OCI-LY3 (cell line): ENCODE results near the gene TRAPPC2L.

Experiments used
- H2AFZ ChIP-seq: fragments of 200-600, 300-600 bp; shearing (Covaris generic); 2 replicates; pipeline ENCODE4 v1.6.0; 2014; ENCODE audit warnings: antibody characterized with exemption, low read depth, low read length
- H3K27ac ChIP-seq: fragments of 200-600, 300-600 bp; sonication (generic); 2 replicates; pipeline ENCODE4 v1.5.1; 2014; ENCODE audit warnings: mild to moderate bottlenecking, low read length, moderate library complexity, mixed read lengths
- H3K27me3 ChIP-seq: fragments of 200-600, 300-600 bp; sonication (generic); 2 replicates; pipeline ENCODE4 v1.6.1; 2014; ENCODE audit warnings: low read depth, low read length, mixed read lengths
- H3K36me3 ChIP-seq: fragments of 200-600, 300-600 bp; sonication (generic); replicated peaks from 2 replicates; pipeline ENCODE3; 2014; ENCODE audit warnings: low read depth, low read length, mixed read lengths
- H3K4me1 ChIP-seq: fragments of 300-600, 200-600 bp; sonication (generic); 2 replicates; pipeline ENCODE4 v1.6.1; 2014; ENCODE audit warnings: low read length, mixed read lengths
- H3K4me2 ChIP-seq: fragments of 200-600, 300-600 bp; sonication (generic); 2 replicates; pipeline ENCODE4 v1.6.1; 2014; ENCODE audit warnings: low read length, mixed read lengths
- H3K4me3 ChIP-seq: fragments of 300-600, 200-600 bp; sonication (generic); 2 replicates; pipeline ENCODE4 v1.5.1; 2014; ENCODE audit warnings: antibody characterized with exemption, mild to moderate bottlenecking, low read length, moderate library complexity
- H3K79me2 ChIP-seq: fragments of 300-600, 200-600 bp; shearing (Covaris generic); 2 replicates; pipeline ENCODE4 v1.6.1; 2014; ENCODE audit warnings: mild to moderate bottlenecking, low read length, mixed read lengths
- H3K9ac ChIP-seq: fragments of 300-600, 200-600 bp; shearing (Covaris generic); 2 replicates; pipeline ENCODE4 v1.6.0; 2014; ENCODE audit warnings: mild to moderate bottlenecking, low read length, moderate library complexity
- H3K9me3 ChIP-seq: fragments of 200-600, 300-600 bp; shearing (Covaris generic); 2 replicates; pipeline ENCODE4 v1.6.1; 2014; ENCODE audit warnings: low read length, mixed read lengths; ENCODE audit not compliant: insufficient read depth
- H4K20me1 ChIP-seq: fragments of 200-600, 300-600 bp; sonication (generic); 2 replicates; pipeline ENCODE4 v1.6.1; 2016; ENCODE audit warnings: low read length, mixed read lengths; ENCODE audit not compliant: insufficient read depth
- EZH2phosphoT487 ChIP-seq: fragments of 200-600 bp; shearing (Covaris generic); IDR thresholded peaks from 2 replicates; pipeline ENCODE4 v1.6.1; 2018; ENCODE audit warnings: antibody characterized with exemption, mixed run types, low read depth
- TF ChIP-seq, protein P1 (sequence below): fragments of 200-600, 300-600 bp; sonication (generic); IDR thresholded peaks from 2 replicates; pipeline ENCODE4 v1.5.1; 2014; ENCODE audit warnings: antibody characterized with exemption, low read length, low read depth

TRAPPC2L gene

DNA sequence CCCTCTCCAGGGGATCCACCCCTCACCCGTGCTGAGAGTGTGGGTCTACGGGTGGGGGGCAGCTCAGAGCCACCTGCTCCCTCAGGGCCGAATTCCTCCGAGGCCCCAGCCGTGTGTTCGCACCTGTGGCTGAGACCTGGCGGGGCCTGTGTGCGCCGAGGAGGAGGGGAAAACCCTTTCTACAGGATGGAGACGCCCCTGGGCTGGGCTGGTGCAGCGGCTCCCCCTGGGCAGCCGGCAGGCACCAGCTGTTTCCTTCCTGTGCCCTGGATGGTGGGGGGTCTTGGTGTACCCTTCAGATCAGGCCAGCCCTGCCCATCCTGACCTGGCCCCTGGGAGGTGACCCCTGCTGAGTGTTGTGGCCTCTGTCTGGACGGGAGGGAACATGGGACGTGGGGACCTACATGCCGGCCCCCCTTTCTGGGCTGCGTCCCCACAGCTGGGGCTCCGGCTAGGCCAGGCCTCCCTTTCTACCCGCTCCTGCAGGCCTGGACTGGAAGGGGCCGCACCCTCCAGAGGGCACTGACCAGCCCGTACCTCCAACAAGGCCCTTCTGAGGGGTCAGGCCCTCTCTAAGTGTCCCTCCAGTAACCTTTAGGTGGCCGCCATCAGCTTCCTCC lies 37.9 kb downstream of the TRAPPC2L start:
- H3K4me2 ChIP-seq = no peak overlapping the region
- no peaks in the 10 kb centered on the region for H3K9me3 ChIP-seq
- no peaks in the 10 kb centered on the region for H3K4me1 ChIP-seq
- no peak overlapping the region for H3K9ac ChIP-seq
- no peak overlapping the region for H2AFZ ChIP-seq
- H3K79me2 ChIP-seq = no peaks in the 10 kb centered on the region
- H3K36me3 ChIP-seq = peaks cover 20% of the 10 kb centered on the region
- no peak overlapping the region for H3K4me3 ChIP-seq
- peaks cover 5% of the 10 kb centered on the region; the same call in 1 of the 2 replicates for H4K20me1 ChIP-seq
- H3K27me3 ChIP-seq = no peaks in the 10 kb centered on the region
- TF ChIP-seq, protein P1, sequence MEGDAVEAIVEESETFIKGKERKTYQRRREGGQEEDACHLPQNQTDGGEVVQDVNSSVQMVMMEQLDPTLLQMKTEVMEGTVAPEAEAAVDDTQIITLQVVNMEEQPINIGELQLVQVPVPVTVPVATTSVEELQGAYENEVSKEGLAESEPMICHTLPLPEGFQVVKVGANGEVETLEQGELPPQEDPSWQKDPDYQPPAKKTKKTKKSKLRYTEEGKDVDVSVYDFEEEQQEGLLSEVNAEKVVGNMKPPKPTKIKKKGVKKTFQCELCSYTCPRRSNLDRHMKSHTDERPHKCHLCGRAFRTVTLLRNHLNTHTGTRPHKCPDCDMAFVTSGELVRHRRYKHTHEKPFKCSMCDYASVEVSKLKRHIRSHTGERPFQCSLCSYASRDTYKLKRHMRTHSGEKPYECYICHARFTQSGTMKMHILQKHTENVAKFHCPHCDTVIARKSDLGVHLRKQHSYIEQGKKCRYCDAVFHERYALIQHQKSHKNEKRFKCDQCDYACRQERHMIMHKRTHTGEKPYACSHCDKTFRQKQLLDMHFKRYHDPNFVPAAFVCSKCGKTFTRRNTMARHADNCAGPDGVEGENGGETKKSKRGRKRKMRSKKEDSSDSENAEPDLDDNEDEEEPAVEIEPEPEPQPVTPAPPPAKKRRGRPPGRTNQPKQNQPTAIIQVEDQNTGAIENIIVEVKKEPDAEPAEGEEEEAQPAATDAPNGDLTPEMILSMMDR = no peak
- no peak for TF ChIP-seq EZH2phosphoT487
- no peak overlapping the region for H3K27ac ChIP-seq

DNA sequence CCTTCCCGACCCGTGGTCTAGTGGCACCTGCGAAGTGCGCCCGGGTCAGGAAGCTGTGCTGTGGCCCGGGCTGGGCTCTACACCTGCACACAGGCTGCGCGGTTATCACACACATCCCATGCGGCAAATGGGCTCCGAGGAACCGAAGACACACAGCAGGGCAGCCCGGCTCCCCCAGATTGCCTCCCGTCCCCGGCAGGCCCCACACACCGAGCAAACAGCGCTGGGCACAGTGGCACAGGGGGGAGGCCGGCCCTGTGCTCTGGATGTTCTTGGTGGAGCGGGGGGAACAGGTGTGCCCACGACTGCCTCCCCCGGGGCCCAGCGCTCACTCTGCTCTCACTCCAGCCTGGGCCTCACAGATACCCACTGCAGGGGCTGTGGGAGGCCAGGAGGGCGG lies 38.4 kb downstream of the TRAPPC2L start:
- no peak overlapping the region for H3K27ac ChIP-seq
- H3K9me3 ChIP-seq = no peaks in the 10 kb centered on the region
- H3K36me3 ChIP-seq = peaks cover 17% of the 10 kb centered on the region
- H3K9ac ChIP-seq = no peak overlapping the region
- TF ChIP-seq EZH2phosphoT487 = no peak
- TF ChIP-seq, protein P1 = no peak
- no peaks in the 10 kb centered on the region for H3K79me2 ChIP-seq
- no peak overlapping the region for H3K4me2 ChIP-seq
- H3K27me3 ChIP-seq = no peaks in the 10 kb centered on the region
- H3K4me3 ChIP-seq = no peak overlapping the region
- no peaks in the 10 kb centered on the region for H3K4me1 ChIP-seq
- H4K20me1 ChIP-seq = peaks cover 5% of the 10 kb centered on the region; the same call in 1 of the 2 replicates
- no peak overlapping the region for H2AFZ ChIP-seq

DNA sequence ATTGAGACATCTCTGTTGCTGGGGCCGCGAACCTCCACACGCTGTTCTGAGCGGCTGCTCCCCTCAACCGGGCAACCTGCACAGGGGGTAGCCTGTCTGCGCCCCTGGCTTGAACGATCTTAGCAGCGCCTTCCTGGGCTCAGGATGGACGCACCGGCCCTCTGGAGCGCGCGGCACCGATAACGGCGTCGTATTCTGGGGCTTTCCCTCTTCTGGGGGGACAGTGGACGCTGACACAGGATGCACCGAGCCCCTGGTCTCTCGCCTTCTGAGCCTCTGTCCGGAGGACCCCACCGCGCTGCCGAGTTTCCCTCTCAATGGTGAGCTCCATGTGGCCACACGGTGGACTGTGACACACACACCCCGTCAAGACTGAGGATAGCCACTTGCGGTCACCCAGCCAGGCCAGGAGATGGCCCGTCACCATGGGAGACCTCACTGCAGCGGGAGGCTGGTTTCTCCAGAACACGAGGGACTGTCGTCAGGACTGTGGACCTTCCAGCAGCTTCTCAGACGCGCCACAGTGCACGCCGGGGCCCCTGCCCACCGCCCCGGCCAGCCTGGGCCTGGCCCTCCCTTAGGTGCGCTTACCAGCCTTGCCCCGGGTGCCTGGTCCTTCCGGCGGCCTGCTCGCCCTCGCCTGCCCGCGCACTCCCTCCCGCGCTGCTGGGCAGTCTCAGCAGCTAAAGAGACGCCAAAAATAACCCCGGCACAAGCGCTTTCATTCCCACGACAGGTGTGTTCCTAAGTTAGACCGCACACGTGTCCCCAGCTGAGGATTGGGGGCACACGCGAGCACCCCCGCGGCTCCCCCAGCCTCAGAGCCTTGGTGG lies 39.5 kb downstream of the TRAPPC2L start:
- Histone ChIP-seq H3K27ac (no peak overlapping the region), H3K4me2 (no peak overlapping the region), H3K9ac (no peak overlapping the region), H3K4me1 (no peaks in the 10 kb centered on the region), H3K27me3 (no peaks in the 10 kb centered on the region), H3K4me3 (no peak overlapping the region), H3K9me3 (no peaks in the 10 kb centered on the region), H3K36me3 (peaks cover 18% of the 10 kb centered on the region), H3K79me2 (no peaks in the 10 kb centered on the region), H2AFZ (no peak overlapping the region), H4K20me1 (peaks cover 9% of the 10 kb centered on the region)
- TF ChIP-seq, protein P1 = no peak
- no peak for TF ChIP-seq EZH2phosphoT487

DNA sequence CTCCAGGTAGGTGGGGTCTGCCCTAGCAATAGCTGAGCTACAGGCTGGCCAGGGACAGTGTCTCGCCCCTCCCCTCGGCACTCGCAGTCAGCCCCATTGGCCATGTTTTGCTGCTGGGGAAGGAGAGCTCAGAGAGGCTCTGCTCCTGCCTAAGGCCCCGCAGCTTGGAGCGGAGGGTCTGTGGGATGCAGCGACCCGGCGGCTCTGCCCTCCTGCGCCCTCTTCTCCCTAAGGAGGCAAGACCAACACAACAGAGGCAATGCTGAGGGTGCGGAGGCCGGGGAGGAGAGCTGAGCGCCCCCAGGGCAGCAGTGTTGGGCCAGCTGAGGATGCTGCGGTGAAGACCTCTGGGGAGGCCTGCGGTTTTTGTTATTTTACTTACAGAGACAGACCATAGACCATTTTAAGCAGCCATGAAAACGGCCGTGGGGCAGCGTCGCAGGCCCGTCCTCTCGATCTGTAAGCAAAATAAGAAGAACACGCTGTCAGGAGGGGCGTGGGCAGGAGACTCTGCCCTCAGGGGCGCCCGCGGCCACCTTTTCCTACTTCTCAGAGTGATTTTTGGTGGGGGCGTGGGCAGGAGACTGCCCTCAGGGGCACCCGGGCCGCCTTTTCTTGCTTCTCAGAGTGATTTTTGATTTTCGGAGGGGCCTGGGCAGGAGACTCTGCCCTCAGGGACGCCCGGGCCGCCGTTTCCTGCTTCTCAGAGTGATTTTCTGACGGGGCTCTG lies 40.9 kb downstream of the TRAPPC2L start:
- Histone ChIP-seq H3K4me1 (no peaks in the 10 kb centered on the region), H4K20me1 (peaks cover 23% of the 10 kb centered on the region), H3K9ac (no peak overlapping the region), H3K79me2 (no peaks in the 10 kb centered on the region), H2AFZ (no peak overlapping the region), H3K27me3 (no peaks in the 10 kb centered on the region), H3K36me3 (peaks cover 18% of the 10 kb centered on the region), H3K4me3 (no peak overlapping the region), H3K27ac (no peak overlapping the region), H3K4me2 (no peak overlapping the region), H3K9me3 (no peaks in the 10 kb centered on the region)
- TF ChIP-seq, protein P1 = no peak
- TF ChIP-seq EZH2phosphoT487 = no peak
